ENCODE data around the gene LNP1. TPM values are rescaled to one million over a fixed set of nuclear protein-coding genes. Genes with fewer than 3 reads are reported as not detected.

Gene LNP1
- total RNA-seq, 4 donors from 2014 or later, result 0.27 to 2.2 (median 0.40) TPM; not detected in 1

DNA sequence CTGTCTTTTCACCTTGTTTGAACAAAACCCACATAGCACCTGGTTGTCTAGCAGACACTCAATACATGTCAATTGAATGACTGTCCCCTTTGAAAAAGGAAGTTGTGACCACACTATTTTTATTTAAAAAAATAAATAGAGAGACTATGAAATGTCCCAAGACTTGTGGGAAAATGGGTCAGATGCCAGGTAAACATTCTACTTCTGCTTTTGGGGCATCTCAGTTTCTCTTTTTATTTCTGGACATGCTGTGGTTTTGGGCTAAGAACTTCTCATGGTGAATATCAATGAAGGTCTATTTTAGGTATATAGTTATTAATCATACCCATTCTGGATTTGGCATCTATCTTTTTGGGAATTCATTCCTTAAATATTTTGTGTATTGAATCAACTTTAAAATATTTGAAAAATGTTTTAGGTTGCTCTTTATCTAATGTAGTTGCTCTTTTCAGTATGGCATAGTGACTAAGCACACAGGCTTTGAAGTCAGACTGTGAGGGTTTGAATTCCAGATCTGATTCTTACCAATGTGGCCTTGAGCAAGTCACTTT is 95.4 kb downstream of the LNP1 start:
- no peak for TF ChIP-seq POLR2A (IDR thresholded peaks at IDR 0.05)
- TF ChIP-seq, protein P1, sequence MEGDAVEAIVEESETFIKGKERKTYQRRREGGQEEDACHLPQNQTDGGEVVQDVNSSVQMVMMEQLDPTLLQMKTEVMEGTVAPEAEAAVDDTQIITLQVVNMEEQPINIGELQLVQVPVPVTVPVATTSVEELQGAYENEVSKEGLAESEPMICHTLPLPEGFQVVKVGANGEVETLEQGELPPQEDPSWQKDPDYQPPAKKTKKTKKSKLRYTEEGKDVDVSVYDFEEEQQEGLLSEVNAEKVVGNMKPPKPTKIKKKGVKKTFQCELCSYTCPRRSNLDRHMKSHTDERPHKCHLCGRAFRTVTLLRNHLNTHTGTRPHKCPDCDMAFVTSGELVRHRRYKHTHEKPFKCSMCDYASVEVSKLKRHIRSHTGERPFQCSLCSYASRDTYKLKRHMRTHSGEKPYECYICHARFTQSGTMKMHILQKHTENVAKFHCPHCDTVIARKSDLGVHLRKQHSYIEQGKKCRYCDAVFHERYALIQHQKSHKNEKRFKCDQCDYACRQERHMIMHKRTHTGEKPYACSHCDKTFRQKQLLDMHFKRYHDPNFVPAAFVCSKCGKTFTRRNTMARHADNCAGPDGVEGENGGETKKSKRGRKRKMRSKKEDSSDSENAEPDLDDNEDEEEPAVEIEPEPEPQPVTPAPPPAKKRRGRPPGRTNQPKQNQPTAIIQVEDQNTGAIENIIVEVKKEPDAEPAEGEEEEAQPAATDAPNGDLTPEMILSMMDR (IDR thresholded peaks at IDR 0.05), result no peak
- TF ChIP-seq EP300 (IDR thresholded peaks at IDR 0.05; ENCODE audit: low read depth), result no peak
- no peak for TF ChIP-seq POLR2AphosphoS5 (IDR thresholded peaks at IDR 0.05)
- in situ Hi-C loops (cut with MboI; ENCODE audit: low pct_ligation_motif_present in 1 of 4, low pct_unique_long_range_greater_than_20kb in 1 of 4, low sequenced_read_pairs in 3 of 4) (no loop called here), intact Hi-C loops (cut with DNase I; ENCODE audit: low total_unique reads) (no loop called here)
- no peak overlapping the region for H3K4me3 ChIP-seq
- no peaks in the 10 kb centered on the region for H3K36me3 ChIP-seq
- no peak for DNase-seq
- no peaks in the 10 kb centered on the region for H3K27me3 ChIP-seq
- peaks cover 0 to 3% (median 0%) of the 10 kb centered on the region in 4 donors for H3K4me1 ChIP-seq
- H3K9me3 ChIP-seq, result no peaks in the 10 kb centered on the region
- peak overlapping the region in 1 of 4 donors; percentile 3 for H3K27ac ChIP-seq

DNA sequence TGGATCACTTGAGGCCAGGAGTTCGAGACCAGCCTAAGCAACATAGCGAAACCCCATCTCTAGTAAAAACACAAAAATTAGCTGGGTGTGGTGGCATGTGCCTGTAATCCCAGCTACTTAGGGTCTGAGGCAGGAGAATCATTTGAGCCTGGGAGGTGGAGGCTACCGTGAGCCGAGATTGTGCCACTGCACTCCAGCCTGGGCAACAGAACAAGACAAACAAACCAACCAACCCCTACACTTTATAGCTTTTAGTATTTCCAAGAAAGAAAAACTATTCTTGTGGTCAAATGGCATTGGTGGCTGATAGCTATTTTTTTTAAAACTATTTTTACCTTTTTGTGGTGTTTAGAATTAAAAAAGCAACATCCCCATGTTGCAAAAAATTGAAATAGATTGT is 98.3 kb downstream of the LNP1 start:
- H3K36me3 ChIP-seq, result no peaks in the 10 kb centered on the region
- no peak for TF ChIP-seq POLR2A (IDR thresholded peaks at IDR 0.05)
- TF ChIP-seq, protein P1 (IDR thresholded peaks at IDR 0.05), result no peak
- no peak for TF ChIP-seq EP300 (IDR thresholded peaks at IDR 0.05; ENCODE audit: low read depth)
- no peak for TF ChIP-seq POLR2AphosphoS5 (IDR thresholded peaks at IDR 0.05)
- intact Hi-C loops (cut with DNase I; ENCODE audit: low total_unique reads) (no loop called here), in situ Hi-C loops (cut with MboI; ENCODE audit: low pct_ligation_motif_present in 1 of 4, low pct_unique_long_range_greater_than_20kb in 1 of 4, low sequenced_read_pairs in 3 of 4) (no loop called here)
- no peak overlapping the region for H3K27ac ChIP-seq
- no peaks in the 10 kb centered on the region for H3K4me1 ChIP-seq
- no peak for DNase-seq
- no peak overlapping the region for H3K4me3 ChIP-seq
- WGBS, 2 donors (ENCODE audit: low coverage in 1 of 2), result 73 to 90% methylated on average over 4 of the region's 4 CpGs
- no peaks in the 10 kb centered on the region for H3K27me3 ChIP-seq
- H3K9me3 ChIP-seq, result no peaks in the 10 kb centered on the region

DNA sequence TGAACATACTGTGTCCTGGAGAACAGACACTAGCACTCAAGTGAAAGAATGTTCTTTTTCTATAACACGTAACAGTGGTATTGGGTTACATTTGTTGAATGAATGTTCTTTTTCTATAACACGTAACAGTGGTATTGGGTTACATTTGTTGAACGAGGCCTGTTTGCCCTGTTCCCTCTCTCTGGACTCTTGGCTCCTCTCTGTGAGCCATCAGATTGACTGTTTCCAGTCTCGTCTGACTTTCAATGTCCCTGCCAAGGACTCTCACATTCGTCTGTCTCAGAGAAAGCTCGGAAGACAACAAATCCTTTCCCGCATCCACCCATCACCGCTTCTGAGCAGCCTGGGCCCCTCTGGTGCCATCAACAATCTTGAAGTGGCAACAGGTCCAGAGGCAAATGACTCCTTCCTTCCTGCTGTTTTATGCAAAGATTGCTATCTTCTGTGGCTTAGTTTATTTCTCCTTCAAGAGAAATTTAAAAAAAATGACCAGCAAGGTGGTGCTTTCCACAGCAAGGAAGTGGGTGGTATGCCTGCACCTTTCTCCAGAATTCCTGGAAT is 99.1 kb downstream of the LNP1 start:
- DNase-seq, result no peak
- no peaks in the 10 kb centered on the region for H3K9me3 ChIP-seq
- TF ChIP-seq POLR2A (IDR thresholded peaks at IDR 0.05), result no peak
- TF ChIP-seq POLR2AphosphoS5 (IDR thresholded peaks at IDR 0.05), result no peak
- TF ChIP-seq EP300 (IDR thresholded peaks at IDR 0.05; ENCODE audit: low read depth), result no peak
- TF ChIP-seq, protein P1 (IDR thresholded peaks at IDR 0.05), result no peak
- H3K4me3 ChIP-seq, result no peak overlapping the region
- no peaks in the 10 kb centered on the region for H3K4me1 ChIP-seq
- intact Hi-C loops (cut with DNase I; ENCODE audit: low total_unique reads), result no loop called here
- in situ Hi-C loops (cut with MboI; ENCODE audit: low pct_ligation_motif_present in 1 of 4, low pct_unique_long_range_greater_than_20kb in 1 of 4, low sequenced_read_pairs in 3 of 4), result no loop called here
- H3K27ac ChIP-seq, result no peak overlapping the region
- 85 to 100% methylated on average over 3 to 8 of the region's 8 CpGs for WGBS, 2 donors (ENCODE audit: low coverage in 1 of 2)
- H3K36me3 ChIP-seq, result no peaks in the 10 kb centered on the region
- H3K27me3 ChIP-seq, result no peaks in the 10 kb centered on the region

DNA sequence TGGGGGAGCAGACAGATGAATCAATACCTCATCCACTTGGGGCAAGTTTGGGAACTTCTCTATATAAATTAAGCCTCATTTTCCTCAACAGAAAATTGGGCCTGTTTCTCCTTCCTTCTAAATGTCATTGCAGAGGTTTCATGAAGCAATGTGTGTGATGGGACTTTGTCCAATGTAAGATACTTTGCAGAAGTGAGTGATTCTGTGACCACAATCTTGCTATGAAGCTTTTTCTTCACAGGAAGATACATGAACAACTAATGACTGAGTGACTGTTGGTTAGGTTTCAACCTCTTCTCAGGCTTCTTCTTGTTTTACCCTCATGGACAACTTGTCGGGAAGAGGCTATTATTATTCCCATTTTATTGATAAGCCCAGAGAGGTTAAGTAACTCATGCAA is 102.1 kb downstream of the LNP1 start:
- Histone ChIP-seq H3K9me3 (no peaks in the 10 kb centered on the region), H3K4me3 (no peak overlapping the region), H3K4me1 (no peaks in the 10 kb centered on the region), H3K36me3 (no peaks in the 10 kb centered on the region), H3K27ac (no peak overlapping the region), H3K27me3 (no peaks in the 10 kb centered on the region)
- intact Hi-C loops (cut with DNase I; ENCODE audit: low total_unique reads) (no loop called here), in situ Hi-C loops (cut with MboI; ENCODE audit: low pct_ligation_motif_present in 1 of 4, low pct_unique_long_range_greater_than_20kb in 1 of 4, low sequenced_read_pairs in 3 of 4) (no loop called here)
- WGBS, 2 donors (ENCODE audit: low coverage in 1 of 2), result 83 to 91% methylated on average over 1 of the region's 1 CpG
- TF ChIP-seq, protein P1 (IDR thresholded peaks at IDR 0.05), result no peak
- TF ChIP-seq POLR2AphosphoS5 (IDR thresholded peaks at IDR 0.05) (no peak), EP300 (IDR thresholded peaks at IDR 0.05; ENCODE audit: low read depth) (no peak), POLR2A (IDR thresholded peaks at IDR 0.05) (no peak)
- no peak for DNase-seq

Other genes starting within 250 kb of the LNP1 start
- gene TBC1D23, start 140.5 kb upstream of the LNP1 start, total RNA-seq, result 10 to 100 TPM; 15.5 to 42.5 (median 34.5) TPM
- 10 to 100 TPM; 13.8 to 25.1 (median 18.8) TPM for gene NIT2, start 66.8 kb upstream of the LNP1 start, total RNA-seq
- 10 to 100 TPM; 13.1 to 38.1 (median 33.0) TPM for gene TOMM70, start 450 bp upstream of the LNP1 start, total RNA-seq
- 1 to 10 TPM in 3 of 4 donors, under 1 TPM in 1; 0.60 to 4.1 (median 1.5) TPM for gene TMEM45A, start 91.1 kb downstream of the LNP1 start, total RNA-seq
- gene ADGRG7, start 208.1 kb downstream of the LNP1 start, total RNA-seq, result 10 to 100 TPM in 3 of 4 donors, 1 to 10 TPM in 1; 1.8 to 18.3 (median 12.1) TPM